IMR-90 (cell line): ENCODE data around the gene NOP16. TPM values are rescaled to one million over a fixed set of nuclear protein-coding genes. Genes with fewer than 3 reads are reported as not detected.

Experiments
- ATAC-seq: fragments of 200-7000 bp; cut with Tn5 transposase; 2 replicates; pipeline ENCODE4 v1.9.1; 2020; ENCODE audit warnings: low read depth, mild to moderate bottlenecking, moderate library complexity
- BruUV-seq: library from RNA; stranded (reverse); fragments of 400-500 nt; replicated peaks from 2 replicates; lab custom pipeline; 2021; lab: Mats Ljungman, UMichigan
- CTCF ChIA-PET: fragments of 300-600 bp; formaldehyde crosslinking; extraction: SDS; loops from one replicate; lab custom pipeline; 2021; ENCODE audit warnings: antibody characterized with exemption; lab: Yijun Ruan, JAX
- POLR2A ChIA-PET: fragments of 300-600 bp; sonication (Branson Sonifier 250); formaldehyde crosslinking; loops from one replicate; lab custom pipeline; 2022; ENCODE audit warnings: antibody characterized with exemption; ENCODE audit not compliant: unreplicated experiment; lab: Charles Lee
- DNase-seq: peaks from one replicate; pipeline ENCODE4 v3.0.0; 2013
- H2AFZ ChIP-seq: replicated peaks from 2 replicates; pipeline ENCODE3; 2013; ENCODE audit warnings: low read length, mild to moderate bottlenecking; ENCODE audit not compliant: poor library complexity
- H2AK5ac ChIP-seq: 2 replicates; pipeline ENCODE4 v1.6.1; 2013; ENCODE audit warnings: low read depth, low read length, inconsistent platforms
- H2AK9ac ChIP-seq: replicated peaks from 2 replicates; pipeline ENCODE3; 2013; ENCODE audit warnings: mild to moderate bottlenecking, low read depth, low read length, moderate library complexity; ENCODE audit not compliant: poor library complexity
- H2BK120ac ChIP-seq: 2 replicates; pipeline ENCODE4 v1.6.1; 2013; ENCODE audit warnings: low read depth, low read length, inconsistent platforms
- H2BK15ac ChIP-seq: 3 replicates; pipeline ENCODE4 v1.6.1; 2013; ENCODE audit warnings: low read depth, low read length, inconsistent platforms
- H2BK20ac ChIP-seq: 2 replicates; pipeline ENCODE4 v1.6.1; 2013; ENCODE audit warnings: low read depth, mild to moderate bottlenecking, inconsistent platforms, low read length, moderate library complexity
- H2BK5ac ChIP-seq: 2 replicates; pipeline ENCODE4 v1.6.1; 2013; ENCODE audit warnings: mild to moderate bottlenecking, low read depth, low read length, inconsistent platforms; ENCODE audit not compliant: poor library complexity, severe bottlenecking
- H3K14ac ChIP-seq: replicated peaks from 2 replicates; pipeline ENCODE4 v1.6.1; 2013; ENCODE audit warnings: low read depth, low read length, inconsistent platforms
- H3K18ac ChIP-seq: 2 replicates; pipeline ENCODE4 v1.6.1; 2013; ENCODE audit warnings: low read depth, low read length, control low read depth
- H3K23ac ChIP-seq: 2 replicates; pipeline ENCODE4 v1.6.1; 2013; ENCODE audit warnings: low read depth, low read length, inconsistent platforms
- H3K27ac ChIP-seq: 2 replicates; pipeline ENCODE4 v1.5.1; 2013; ENCODE audit warnings: mild to moderate bottlenecking, control low read depth, low read length; ENCODE audit not compliant: insufficient read depth
- H3K27me3 ChIP-seq: 2 replicates; pipeline ENCODE4 v1.6.1; 2013; ENCODE audit warnings: low read length; ENCODE audit not compliant: control insufficient read depth, insufficient read depth
- H3K36me3 ChIP-seq: 2 replicates; pipeline ENCODE4 v1.6.1; 2013; ENCODE audit warnings: low read length, mixed read lengths; ENCODE audit not compliant: control insufficient read depth, insufficient read depth
- H3K4ac ChIP-seq: 2 replicates; pipeline ENCODE4 v1.6.1; 2013; ENCODE audit warnings: low read depth, low read length, inconsistent platforms
- H3K4me1 ChIP-seq: 2 replicates; pipeline ENCODE4 v1.6.1; 2013; ENCODE audit warnings: low read length, mixed read lengths; ENCODE audit not compliant: control insufficient read depth, insufficient read depth
- H3K4me2 ChIP-seq: 2 replicates; pipeline ENCODE4 v1.6.1; 2013; ENCODE audit warnings: low read depth, mild to moderate bottlenecking, control low read depth, low read length, moderate library complexity
- H3K4me3 ChIP-seq: 2 replicates; pipeline ENCODE4 v1.5.1; 2013; ENCODE audit warnings: low read depth, mild to moderate bottlenecking, control low read depth, low read length, moderate library complexity; ENCODE audit not compliant: insufficient read depth
- H3K56ac ChIP-seq: 2 replicates; pipeline ENCODE4 v1.6.1; 2013; ENCODE audit warnings: low read length, inconsistent platforms; ENCODE audit not compliant: insufficient read depth; ENCODE audit errors: extremely low read depth
- H3K79me1 ChIP-seq, 2 experiments: 2 replicates each; pipeline ENCODE4 v1.6.1; 2013; ENCODE audit warnings: low read length in 2 of 2, inconsistent platforms in 1 of 2, low read depth in 1 of 2
- H3K9ac ChIP-seq: 2 replicates; pipeline ENCODE4 v1.6.1; 2013; ENCODE audit warnings: low read depth, low read length, control low read depth
- H3K9me1 ChIP-seq: 2 replicates; pipeline ENCODE4 v1.6.1; 2013; ENCODE audit warnings: low read length, inconsistent platforms; ENCODE audit not compliant: insufficient read depth
- H3K9me3 ChIP-seq: 2 replicates; pipeline ENCODE4 v1.6.1; 2013; ENCODE audit warnings: low read length; ENCODE audit not compliant: control insufficient read depth, insufficient read depth
- H4K20me1 ChIP-seq: 2 replicates; pipeline ENCODE4 v1.6.1; 2013; ENCODE audit warnings: low read length, inconsistent platforms; ENCODE audit not compliant: insufficient read depth
- H4K5ac ChIP-seq: 2 replicates; pipeline ENCODE4 v1.6.1; 2013; ENCODE audit warnings: mild to moderate bottlenecking, low read depth, low read length, control low read depth
- H4K8ac ChIP-seq, 2 experiments: 2 replicates each; pipeline ENCODE4 v1.6.1; 2013; ENCODE audit warnings: low read depth in 2 of 2, low read length in 2 of 2, control low read depth in 1 of 2, inconsistent platforms in 1 of 2
- H4K91ac ChIP-seq: 2 replicates; pipeline ENCODE4 v1.6.1; 2013; ENCODE audit warnings: low read depth, low read length, inconsistent platforms; ENCODE audit not compliant: insufficient read depth
- MAFK ChIP-seq: IDR thresholded peaks from 2 replicates; pipeline ENCODE4 v1.6.1; 2012; ENCODE audit warnings: low read depth, low read length, improper control_type of control experiment
- MXI1 ChIP-seq: IDR thresholded peaks from 2 replicates; pipeline ENCODE4 v1.6.1; 2012; ENCODE audit warnings: low read depth, mild to moderate bottlenecking, low read length, moderate library complexity, borderline replicate concordance
- NFE2L2 ChIP-seq: fragments of 150-350 bp; IDR thresholded peaks from 2 replicates; pipeline ENCODE4 v1.6.1; 2016; ENCODE audit warnings: low read depth, mild to moderate bottlenecking, low read length
- WGBS, 2 experiments: methylation state at CpG; one replicate each; pipeline versions ENCODE4 v1.1.5 to v1.1.7; 2013; ENCODE audit warnings: missing lambda C conversion rate in 2 of 2; ENCODE audit not compliant: insufficient read length in 1 of 2; ENCODE audit errors: extremely low coverage in 2 of 2; 5-methylcytosine and 5-hydroxymethylcytosine counted together
- dilution Hi-C: fragments of 300-500 bp; cut with HindIII; formaldehyde crosslinking; loops from one replicate; pipeline ENCODE4 v1.14.3; 2018; ENCODE audit warnings: low sequenced_read_pairs; ENCODE audit not compliant: unreplicated experiment
- in situ Hi-C: fragments of 300-500 bp; cut with MboI; formaldehyde crosslinking; loops from 3 replicates; pipeline ENCODE4 v1.14.3; 2019; ENCODE audit warnings: low sequenced_read_pairs, inconsistent platforms, mixed read lengths
- intact Hi-C: fragments of 100-400 bp; cut with micrococcal nuclease; formaldehyde crosslinking; loops from 2 replicates; pipeline ENCODE4 v1.10.0; 2022
- polyA plus RNA-seq, 3 experiments: library from polyadenylated mRNA; depleted of rRNA; stranded (reverse); fragments of >200 nt; gene quantifications; 2 replicates each; pipeline ENCODE4 v1.2.3, GENCODE V29; 2012; ENCODE audit warnings: low replicate concordance in 1 of 3
- total RNA-seq: library from RNA; depleted of rRNA; stranded (reverse); fragments of >200 nt; gene quantifications from 2 replicates; pipeline ENCODE4 v1.2.3, GENCODE V29; 2012

Gene NOP16
- total and polyA plus RNA-seq, 2 of the 4 experiments (the other 2 are of a cell fraction), result 28.0 to 60.4 TPM

DNA sequence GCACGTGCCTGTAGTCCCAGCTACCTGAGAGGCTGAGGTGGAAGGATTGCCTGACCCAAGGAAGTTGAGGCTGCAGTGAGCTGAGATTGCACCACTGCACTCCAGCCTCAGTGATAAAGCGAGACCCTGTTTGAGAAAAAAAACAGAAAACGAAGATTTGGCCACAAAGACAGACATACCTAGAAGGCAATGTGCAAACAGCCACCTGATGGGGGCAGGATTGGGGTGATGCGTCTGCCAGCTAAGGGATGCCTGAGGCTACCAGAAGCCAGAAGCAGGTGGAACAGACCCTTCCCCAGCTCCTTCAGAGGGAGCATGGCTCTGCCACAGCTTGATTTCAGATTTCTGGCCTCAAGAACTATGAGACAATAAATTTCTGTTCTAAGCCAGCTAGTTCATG lies 3.1 kb upstream of the NOP16 start:
- DNase-seq, result no peak
- no peak overlapping the region for H4K91ac ChIP-seq
- H3K9me1 ChIP-seq, result no peaks in the 10 kb centered on the region; the same call in 1 of the 2 replicates
- no peak overlapping the region for H3K9ac ChIP-seq
- H3K23ac ChIP-seq, result no peak overlapping the region
- peaks cover 4% of the 10 kb centered on the region; the same call in 1 of the 2 replicates for H3K4me1 ChIP-seq
- H3K27ac ChIP-seq, result no peak overlapping the region
- H4K5ac ChIP-seq, result no peak overlapping the region
- no peak overlapping the region for H3K14ac ChIP-seq
- H3K27me3 ChIP-seq, result no peaks in the 10 kb centered on the region
- peaks cover 27% of the 10 kb centered on the region for H3K36me3 ChIP-seq
- H3K79me1 ChIP-seq, result peaks cover 8 to 49% of the 10 kb centered on the region in 2 experiments; a peak in 3 of 4 replicates
- H2BK15ac ChIP-seq, result no peak overlapping the region
- H2BK5ac ChIP-seq, result no peak overlapping the region
- no peak overlapping the region for H3K4ac ChIP-seq
- H2AK5ac ChIP-seq, result no peak overlapping the region
- ATAC-seq, result no peak
- no TSS peak for BruUV-seq
- ChIA-PET POLR2A (no interaction called here), CTCF (interaction anchor here (0.6 to 0.9 kb wide), 2 partner anchors 11 to 247 kb away, joined by 3 read pairs; no protein-coding TSS in a partner anchor)
- no peak overlapping the region for H2AFZ ChIP-seq
- dilution Hi-C loops, result no loop called here
- H3K18ac ChIP-seq, result no peak overlapping the region
- H2BK120ac ChIP-seq, result no peak overlapping the region
- no peak overlapping the region for H3K4me2 ChIP-seq
- H2BK20ac ChIP-seq, result no peak overlapping the region
- no peak overlapping the region for H4K8ac ChIP-seq
- no peak overlapping the region for H3K56ac ChIP-seq
- intact Hi-C loops, result no loop called here
- WGBS, 2 experiments, result 100% methylated on average over 1 of the region's 4 CpGs; no CpG with 5 or more reads in 1 of the 2 experiments
- TF ChIP-seq MXI1 (no peak), MAFK (no peak), NFE2L2 (no peak)
- H3K4me3 ChIP-seq, result no peak overlapping the region
- in situ Hi-C loops, result no loop called here
- peaks cover 3% of the 10 kb centered on the region; the same call in 1 of the 2 replicates for H4K20me1 ChIP-seq
- H2AK9ac ChIP-seq, result no peak overlapping the region
- H3K9me3 ChIP-seq, result no peaks in the 10 kb centered on the region
